ENCODE measurements around the gene THYN1.

The THYN1 gene

DNA sequence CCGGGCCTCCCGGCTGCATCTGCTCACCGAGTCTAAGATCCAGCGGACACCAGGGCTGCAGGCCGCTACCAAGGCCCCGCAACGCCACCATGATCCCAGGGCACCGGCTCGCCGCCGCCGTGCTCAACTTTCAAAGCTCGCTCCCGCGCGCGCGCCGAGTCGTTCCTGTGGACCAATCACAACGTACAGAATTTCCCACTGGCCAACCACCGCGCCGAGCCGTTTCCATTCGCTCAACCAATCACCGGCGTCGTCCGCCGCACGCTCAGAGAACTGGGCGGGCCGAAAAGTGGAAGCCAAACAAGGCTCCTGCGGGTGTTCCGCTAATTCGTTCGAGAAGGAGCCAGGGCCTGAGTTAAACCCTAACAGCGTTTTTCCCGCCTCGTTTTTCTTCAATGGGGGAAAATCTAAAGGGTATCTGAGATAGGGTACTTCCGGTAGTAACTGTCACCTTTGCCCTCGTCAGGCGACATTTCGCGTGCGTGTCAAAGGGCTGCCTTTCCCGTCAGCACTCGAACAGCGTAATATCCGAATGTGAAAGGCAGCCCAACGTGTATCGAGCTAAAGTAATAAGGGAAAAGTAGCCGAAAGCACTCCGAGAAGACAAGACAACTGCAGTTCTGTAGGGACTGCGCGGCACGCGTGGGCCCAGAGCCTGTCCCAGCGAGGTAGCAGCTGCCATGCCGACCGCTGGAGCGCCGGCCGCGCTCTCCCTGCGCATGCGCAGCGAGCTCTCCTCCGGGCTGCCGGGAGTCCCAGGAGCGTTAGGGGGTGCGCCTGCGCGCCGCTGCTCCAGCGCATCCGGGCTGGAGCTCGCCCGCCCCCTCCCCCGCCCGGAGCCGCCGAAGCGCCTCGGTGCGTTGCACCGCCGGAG, 29.1 kb downstream of the THYN1 start, which contains the start of the genes NCAPD3 and VPS26B:
TSS of gene NCAPD3 (minus strand) at position 132 of the 874 bp plus-strand sequence. CDS start at position 91, 41 bp downstream.
TSS of gene VPS26B (plus strand) at position 836 of the 874 bp plus-strand sequence. CDS start 452 bp downstream, outside the sequence.
- peak; percentile 92 to 96 (median 94) for DNase-seq (ENCODE audit: low read depth in 4 of 4, low spot score in 1 of 4)

DNA sequence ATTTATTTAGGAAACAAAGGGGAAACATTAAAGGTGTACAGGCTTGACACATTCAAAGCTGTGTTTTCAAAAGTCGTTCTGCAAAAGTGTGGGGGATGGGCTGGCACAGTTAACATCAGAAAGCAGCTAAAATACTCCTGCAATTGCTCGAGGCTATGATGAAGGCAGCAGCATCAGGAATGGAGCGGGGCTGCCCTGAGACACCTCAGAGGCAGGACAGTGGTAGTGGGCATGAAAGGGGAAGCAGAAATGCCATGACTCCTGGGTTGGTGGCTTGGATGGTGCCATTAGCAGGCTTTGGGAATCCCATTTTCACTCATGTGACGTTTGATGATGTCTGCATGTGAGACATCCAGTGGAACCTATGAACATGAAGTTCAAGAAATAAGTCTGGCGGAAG, 30.0 kb downstream of the THYN1 start:
- no peak for DNase-seq (ENCODE audit: low read depth in 4 of 4, low spot score in 1 of 4)

DNA sequence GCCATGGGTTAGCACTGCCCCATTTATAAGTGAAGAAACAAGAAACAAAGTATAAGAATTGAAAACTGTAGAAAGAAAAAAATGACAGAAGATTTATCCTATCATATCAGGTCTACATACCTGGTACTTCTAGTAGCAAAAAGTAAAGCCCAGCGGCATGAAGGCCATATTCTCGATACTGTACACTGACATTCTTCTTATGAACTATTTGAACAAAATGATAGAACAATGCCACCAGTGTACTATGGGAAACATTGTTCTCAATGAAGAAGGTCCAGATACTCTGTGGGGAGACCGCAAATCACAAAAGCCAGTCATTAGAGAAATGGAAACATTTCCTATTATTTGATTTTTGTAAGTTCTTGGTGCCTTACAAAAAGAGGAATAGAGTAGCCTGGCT, 36.3 kb downstream of the THYN1 start:
- no peak for DNase-seq (ENCODE audit: low read depth in 4 of 4, low spot score in 1 of 4)

DNA sequence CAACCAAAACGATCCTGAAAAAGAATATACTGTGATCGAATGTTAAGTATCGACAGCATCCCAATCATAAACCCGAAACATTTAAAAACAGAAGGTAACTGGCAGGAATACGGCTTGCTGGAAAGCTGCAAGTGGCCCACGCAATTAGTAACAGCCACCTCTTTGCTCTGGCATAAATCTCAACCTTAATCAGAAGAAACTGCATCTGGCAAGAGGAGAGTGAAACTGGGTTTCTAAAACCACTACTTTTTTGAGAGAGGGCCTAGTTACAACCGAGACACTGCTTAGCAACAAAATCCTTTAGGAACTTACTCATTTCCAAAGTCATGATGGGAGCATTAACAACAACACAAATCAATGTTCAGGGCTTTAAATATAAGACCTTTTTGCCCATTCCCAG, 37.3 kb downstream of the THYN1 start:
- DNase-seq (ENCODE audit: low read depth in 4 of 4, low spot score in 1 of 4): no peak

DNA sequence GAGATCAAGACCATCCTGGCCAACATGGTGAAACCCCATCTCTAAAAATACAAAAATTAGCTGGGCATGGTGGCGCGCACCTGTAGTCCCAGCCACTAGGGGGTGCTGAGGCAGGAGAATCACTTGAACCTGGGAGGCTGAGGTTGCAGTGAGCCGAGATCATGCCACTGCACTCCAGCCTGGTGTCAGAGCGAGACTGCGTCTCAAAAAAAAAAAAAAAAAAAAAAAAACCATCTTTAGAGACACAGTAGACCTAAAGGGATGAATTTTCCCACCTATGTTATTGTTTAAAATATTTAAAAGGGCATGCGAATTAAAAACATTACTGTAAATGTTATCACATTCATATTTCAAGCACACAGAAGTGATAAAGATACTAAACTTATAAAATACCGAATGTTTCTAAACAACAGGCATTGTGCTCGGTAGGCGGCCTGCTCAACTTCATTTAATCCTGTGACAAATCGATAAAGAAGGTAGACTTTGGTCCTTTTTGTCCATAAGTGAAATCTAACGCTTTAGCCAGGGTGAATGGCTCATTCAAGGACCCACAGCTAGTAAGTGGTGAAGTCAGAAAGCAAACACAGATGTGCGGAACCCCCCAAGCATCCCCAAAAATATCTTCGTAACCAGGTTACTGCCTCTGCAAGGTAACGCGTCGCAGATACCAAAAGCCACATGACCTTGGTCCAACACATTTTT, 45.5 kb downstream of the THYN1 start:
- DNase-seq (ENCODE audit: low read depth in 4 of 4, low spot score in 1 of 4): peak in 2 of 4 experiments; percentile 28 to 36

DNA sequence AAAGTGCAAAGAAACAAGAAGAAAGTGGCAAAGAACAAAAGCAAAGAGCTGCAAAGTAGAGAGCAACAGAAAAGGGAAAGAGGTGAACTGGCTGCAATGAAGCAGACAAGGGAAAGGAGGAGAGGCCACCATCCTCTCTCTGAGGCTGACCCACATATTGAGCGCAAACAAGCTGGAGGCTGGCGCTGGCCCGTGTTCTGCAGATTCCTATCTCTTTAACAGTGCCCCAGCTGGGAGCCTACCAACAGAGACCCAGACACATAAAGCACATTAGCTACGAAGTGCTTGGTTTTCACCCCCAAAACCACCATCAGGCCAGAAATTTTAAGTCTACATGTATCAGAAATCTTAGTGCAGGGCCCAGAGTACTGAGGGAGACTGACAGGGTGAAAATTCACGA, 47.0 kb downstream of the THYN1 start:
- no peak for DNase-seq (ENCODE audit: low read depth in 4 of 4, low spot score in 1 of 4)

DNA sequence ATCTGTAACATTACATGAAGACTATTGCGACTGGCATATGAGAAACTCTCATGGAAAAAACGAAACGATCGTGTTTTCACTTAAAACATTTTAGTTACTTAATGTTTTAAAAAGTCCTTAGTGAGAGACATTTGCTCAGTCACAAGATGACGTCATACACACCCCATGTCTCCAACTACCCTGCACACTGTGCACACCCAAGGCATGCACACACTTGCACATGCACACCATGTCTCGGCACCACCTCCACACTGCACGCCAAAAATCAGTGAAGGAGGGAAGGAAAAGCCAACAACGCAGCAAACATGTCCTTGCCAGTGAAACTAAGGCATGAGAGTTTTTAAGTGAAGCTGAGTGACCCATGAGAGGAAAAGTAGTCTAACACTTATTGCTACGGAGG, 47.4 kb downstream of the THYN1 start:
- no peak for DNase-seq (ENCODE audit: low read depth in 4 of 4, low spot score in 1 of 4)

DNA sequence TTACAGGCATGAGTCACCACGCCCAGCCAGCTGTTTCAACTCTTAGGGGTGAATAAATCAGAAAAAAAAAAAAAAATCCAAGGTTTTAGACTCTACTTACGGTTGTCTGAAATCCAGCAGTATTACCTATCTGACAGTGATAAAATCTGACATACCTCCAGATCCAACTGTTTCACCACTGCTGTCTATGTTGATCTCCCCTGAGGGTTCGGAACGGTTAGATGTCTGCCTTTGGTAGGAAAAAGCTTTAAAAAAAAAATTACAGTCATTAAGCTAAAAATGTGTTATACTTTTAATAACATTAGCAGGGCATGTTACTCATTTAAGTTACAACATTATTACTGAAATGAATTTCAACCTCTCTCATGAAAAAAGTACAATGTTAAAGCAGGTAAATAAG, 50.5 kb downstream of the THYN1 start:
- no peak for DNase-seq (ENCODE audit: low read depth in 4 of 4, low spot score in 1 of 4)

DNA sequence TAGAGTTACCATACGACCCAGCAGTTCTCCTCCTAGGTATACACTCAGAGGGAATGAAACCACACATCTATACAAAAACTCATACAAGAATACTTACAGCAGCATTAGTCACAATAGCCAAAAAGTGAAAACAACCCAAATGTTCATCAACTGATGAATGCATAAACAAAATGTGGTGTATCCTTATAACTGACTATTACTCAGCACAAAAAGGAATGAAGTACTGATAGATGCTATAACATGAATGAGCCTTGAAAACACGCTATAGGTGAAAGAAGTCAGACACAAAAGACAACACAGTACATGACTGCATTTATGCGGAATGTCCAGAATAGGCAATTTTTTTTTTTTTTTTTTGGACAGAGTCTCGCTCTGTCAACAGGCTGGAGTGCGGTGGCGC, 52.5 kb downstream of the THYN1 start:
- DNase-seq (ENCODE audit: low read depth in 4 of 4, low spot score in 1 of 4): no peak

DNA sequence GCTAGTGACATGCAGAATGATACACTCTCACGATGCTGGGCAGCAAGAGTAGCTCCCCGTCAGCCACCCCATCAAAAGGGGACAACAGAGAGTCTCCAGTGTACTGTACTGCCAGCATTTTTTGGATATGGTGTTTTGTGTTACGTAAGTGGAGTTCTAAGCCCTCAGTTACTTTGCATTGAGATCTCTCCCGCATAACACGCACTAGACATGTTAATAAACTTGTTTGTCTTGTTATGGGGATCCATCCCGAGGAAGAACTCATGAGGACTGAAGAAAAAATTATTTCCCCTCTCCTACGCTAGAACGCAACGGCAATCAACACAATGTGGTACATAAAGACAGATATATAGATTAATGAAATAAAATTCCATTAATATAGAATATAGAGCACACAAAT, 53.6 kb downstream of the THYN1 start:
- no peak for DNase-seq (ENCODE audit: low read depth in 4 of 4, low spot score in 1 of 4)
